CD14-positive monocyte (primary cell): Measurements from ENCODE around the gene SLC38A9. TPM values are rescaled to one million over a fixed set of nuclear protein-coding genes. Genes with fewer than 3 reads are reported as not detected.

Source experiments
- DNase-seq, 3 donors: peaks; one replicate each; pipeline ENCODE4 v3.0.0-alpha.2; 2011 to 2022
- H2AFZ ChIP-seq: 2 replicates; pipeline ENCODE4 v1.6.0; 2012; ENCODE audit warnings: mild to moderate bottlenecking, low read depth, low read length, inconsistent platforms; ENCODE audit not compliant: insufficient read depth, poor library complexity, severe bottlenecking
- H3K27ac ChIP-seq, 2 donors: 1 replicate in 1 of 2; 2 replicates in 1 of 2; pipeline ENCODE4 v1.5.1; 2012 to 2013; ENCODE audit warnings: low read length in 2 of 2, control low read depth in 1 of 2, inconsistent platforms in 1 of 2, low read depth in 1 of 2, mild to moderate bottlenecking in 1 of 2
- H3K27me3 ChIP-seq, 2 donors: one replicate each; pipeline versions ENCODE4 v1.6.0 to v1.6.1; 2011 to 2013; ENCODE audit warnings: low read length in 2 of 2; ENCODE audit not compliant: control insufficient read depth in 2 of 2, insufficient read depth in 2 of 2
- H3K36me3 ChIP-seq, 2 donors: replicated peaks in 1 of 2; 1 replicate in 1 of 2; 2 replicates in 1 of 2; pipeline versions ENCODE4 v1.5.1 to v1.6.1; 2012 to 2013; ENCODE audit warnings: low read length in 2 of 2, control low read depth in 1 of 2, inconsistent platforms in 1 of 2, mild to moderate bottlenecking in 1 of 2; ENCODE audit not compliant: insufficient read depth in 2 of 2, control insufficient read depth in 1 of 2
- H3K4me1 ChIP-seq, 2 donors: 1 replicate in 1 of 2; 2 replicates in 1 of 2; pipeline versions ENCODE4 v1.5.1 to v1.6.1; 2012 to 2013; ENCODE audit warnings: low read length in 2 of 2, control low read depth in 1 of 2, inconsistent platforms in 1 of 2, mild to moderate bottlenecking in 1 of 2, moderate library complexity in 1 of 2; ENCODE audit not compliant: insufficient read depth in 2 of 2, control insufficient read depth in 1 of 2
- H3K4me2 ChIP-seq: replicated peaks from 2 replicates; pipeline ENCODE3; 2012; ENCODE audit warnings: low read length, moderate library complexity, mild to moderate bottlenecking; ENCODE audit not compliant: poor library complexity, severe bottlenecking; ENCODE audit errors: extremely low read depth
- H3K4me3 ChIP-seq, 3 experiments: fragments of 200-600 bp in 1 of 3; sonication (generic) in 1 of 3; replicated peaks in 1 of 3; 1 replicate in 2 of 3; 2 replicates in 1 of 3; pipeline ENCODE4 v1.5.1; 2011 to 2013; ENCODE audit warnings: low read length in 3 of 3, mild to moderate bottlenecking in 3 of 3, control low read depth in 2 of 3, low read depth in 2 of 3, inconsistent platforms in 1 of 3, moderate library complexity in 1 of 3
- H3K79me2 ChIP-seq: 2 replicates; pipeline ENCODE4 v1.6.0; 2012; ENCODE audit warnings: mild to moderate bottlenecking, control low read depth, inconsistent platforms, low read length, moderate library complexity; ENCODE audit not compliant: insufficient read depth
- H3K9ac ChIP-seq: 2 replicates; pipeline ENCODE4 v1.6.0; 2017; ENCODE audit warnings: low read length, mild to moderate bottlenecking; ENCODE audit not compliant: insufficient read depth, poor library complexity, severe bottlenecking
- H3K9me3 ChIP-seq, 2 donors: replicated peaks in 1 of 2; 1 replicate in 1 of 2; 2 replicates in 1 of 2; pipeline versions ENCODE4 v1.5.1 to v1.6.1; 2012 to 2013; ENCODE audit warnings: low read length in 2 of 2, control low read depth in 1 of 2; ENCODE audit not compliant: control insufficient read depth in 1 of 2, insufficient read depth in 1 of 2
- H4K20me1 ChIP-seq: 2 replicates; pipeline ENCODE4 v1.6.0; 2012; ENCODE audit warnings: mild to moderate bottlenecking, low read length, control low read depth, moderate library complexity; ENCODE audit not compliant: insufficient read depth
- H3K27ac Mint-ChIP-seq, 7 donors: one replicate each; pipeline ENCODE4 v1.8.0; 2020; ENCODE audit warnings: mild to moderate bottlenecking in 7 of 7, mixed read lengths in 7 of 7, moderate library complexity in 6 of 7, inconsistent platforms in 2 of 7
- H3K27me3 Mint-ChIP-seq, 3 donors: one replicate each; pipeline ENCODE4 v1.8.0; 2021 to 2022; ENCODE audit warnings: low read depth in 3 of 3, mild to moderate bottlenecking in 3 of 3, mixed read lengths in 3 of 3, moderate library complexity in 3 of 3, inconsistent platforms in 1 of 3
- H3K36me3 Mint-ChIP-seq, 2 donors: one replicate each; pipeline ENCODE4 v1.8.0; 2020; ENCODE audit warnings: mixed read lengths in 2 of 2, inconsistent platforms in 1 of 2, mild to moderate bottlenecking in 1 of 2
- H3K4me1 Mint-ChIP-seq: one replicate; pipeline ENCODE4 v1.8.0; 2020; ENCODE audit warnings: mild to moderate bottlenecking, mixed read lengths
- H3K4me3 Mint-ChIP-seq, 2 donors: one replicate each; pipeline ENCODE4 v1.8.0; 2020; ENCODE audit warnings: mild to moderate bottlenecking in 2 of 2, mixed read lengths in 2 of 2, moderate library complexity in 1 of 2
- H3K9me3 Mint-ChIP-seq, 7 donors: one replicate each; pipeline ENCODE4 v1.8.0; 2020 to 2022; ENCODE audit warnings: mixed read lengths in 7 of 7, mild to moderate bottlenecking in 6 of 7, moderate library complexity in 6 of 7, inconsistent platforms in 2 of 7
- CTCF ChIP-seq: fragments of 200-600 bp; IDR thresholded peaks from one replicate; pipeline ENCODE4 v1.8.0; 2022; ENCODE audit warnings: antibody characterized with exemption, mild to moderate bottlenecking
- WGBS: methylation state at CpG from one replicate; pipeline ENCODE4 v1.1.5; 2013; ENCODE audit warnings: missing lambda C conversion rate; ENCODE audit not compliant: insufficient coverage; 5-methylcytosine and 5-hydroxymethylcytosine counted together
- intact Hi-C, 2 donors: fragments of 100-400 bp; cut with micrococcal nuclease; formaldehyde crosslinking; loops; one replicate each; pipeline versions ENCODE4 v1.15.0 to v1.15.1; 2023
- polyA plus RNA-seq, 3 donors: library from polyadenylated mRNA; depleted of rRNA in 1 of 3; unstranded in 2 of 3; stranded (reverse) in 1 of 3; fragments of 300-500 nt in 2 of 3; fragments of >200 nt in 1 of 3; fragmentation: Illumina TruSeq in 2 of 3; gene quantifications; 1 replicate in 2 of 3; 2 replicates in 1 of 3; pipeline ENCODE4 v1.2.3, GENCODE V29; 2012 to 2021

SLC38A9 gene
- polyA plus RNA-seq, 3 donors = 10.7 to 15.2 (median 14.1) TPM

- no peak for TF ChIP-seq CTCF
- Mint-ChIP-seq H3K36me3 (peaks cover 14 to 31% of the 10 kb centered on the region in 2 donors), H3K9me3 (peaks cover 0 to 5% (median 0%) of the 10 kb centered on the region in 7 donors), H3K4me3 (no peak overlapping the region), H3K27me3 (peaks cover 0 to 2% (median 0%) of the 10 kb centered on the region in 3 donors), H3K27ac (peak overlapping the region in 1 of 7 donors; percentile 84), H3K4me1 (peaks cover 8% of the 10 kb centered on the region)
- Histone ChIP-seq H3K27ac (no peak overlapping the region), H4K20me1 (no peaks in the 10 kb centered on the region), H3K4me3 (no peak overlapping the region), H3K4me2 (no peak overlapping the region), H3K36me3 (peaks cover 4 to 22% of the 10 kb centered on the region in 2 donors), H3K9me3 (no peaks in the 10 kb centered on the region), H3K79me2 (no peaks in the 10 kb centered on the region), H3K9ac (no peak overlapping the region), H3K27me3 (no peaks in the 10 kb centered on the region), H2AFZ (no peak overlapping the region), H3K4me1 (peaks cover 0 to 3% of the 10 kb centered on the region in 2 donors)
- DNase-seq = no peak
- intact Hi-C loops = no loop called here
- WGBS = 90% methylated on average over 1 of the region's 3 CpGs
These were observed 10.5 kb downstream of the SLC38A9 start for GRCh38 chr5:55701462-55702103.

GRCh38 chr5:55700745-55701144 lies 11.4 kb downstream of the SLC38A9 start:
- Histone ChIP-seq H3K36me3 (peaks cover 4 to 22% of the 10 kb centered on the region in 2 donors), H3K27me3 (no peaks in the 10 kb centered on the region), H3K4me1 (peaks cover 0 to 3% of the 10 kb centered on the region in 2 donors), H3K4me2 (no peak overlapping the region), H3K79me2 (no peaks in the 10 kb centered on the region), H4K20me1 (no peaks in the 10 kb centered on the region), H3K27ac (no peak overlapping the region), H3K9ac (no peak overlapping the region), H3K9me3 (no peaks in the 10 kb centered on the region), H3K4me3 (no peak overlapping the region), H2AFZ (no peak overlapping the region)
- H3K36me3 Mint-ChIP-seq = peaks cover 14 to 31% of the 10 kb centered on the region in 2 donors
- intact Hi-C loops = no loop called here
- H3K9me3 Mint-ChIP-seq = peaks cover 0 to 5% (median 0%) of the 10 kb centered on the region in 7 donors
- H3K4me1 Mint-ChIP-seq = peaks cover 8% of the 10 kb centered on the region
- no peak for DNase-seq
- peaks cover 0 to 2% (median 0%) of the 10 kb centered on the region in 3 donors for H3K27me3 Mint-ChIP-seq
- TF ChIP-seq CTCF = no peak
- peak overlapping the region in 3 of 7 donors; percentile 13 to 76 (median 50) for H3K27ac Mint-ChIP-seq
- no peak overlapping the region for H3K4me3 Mint-ChIP-seq
- WGBS = 83% methylated on average over 1 of the region's 2 CpGs
